ENCODE measurements around the gene ERBB3.

DNA sequence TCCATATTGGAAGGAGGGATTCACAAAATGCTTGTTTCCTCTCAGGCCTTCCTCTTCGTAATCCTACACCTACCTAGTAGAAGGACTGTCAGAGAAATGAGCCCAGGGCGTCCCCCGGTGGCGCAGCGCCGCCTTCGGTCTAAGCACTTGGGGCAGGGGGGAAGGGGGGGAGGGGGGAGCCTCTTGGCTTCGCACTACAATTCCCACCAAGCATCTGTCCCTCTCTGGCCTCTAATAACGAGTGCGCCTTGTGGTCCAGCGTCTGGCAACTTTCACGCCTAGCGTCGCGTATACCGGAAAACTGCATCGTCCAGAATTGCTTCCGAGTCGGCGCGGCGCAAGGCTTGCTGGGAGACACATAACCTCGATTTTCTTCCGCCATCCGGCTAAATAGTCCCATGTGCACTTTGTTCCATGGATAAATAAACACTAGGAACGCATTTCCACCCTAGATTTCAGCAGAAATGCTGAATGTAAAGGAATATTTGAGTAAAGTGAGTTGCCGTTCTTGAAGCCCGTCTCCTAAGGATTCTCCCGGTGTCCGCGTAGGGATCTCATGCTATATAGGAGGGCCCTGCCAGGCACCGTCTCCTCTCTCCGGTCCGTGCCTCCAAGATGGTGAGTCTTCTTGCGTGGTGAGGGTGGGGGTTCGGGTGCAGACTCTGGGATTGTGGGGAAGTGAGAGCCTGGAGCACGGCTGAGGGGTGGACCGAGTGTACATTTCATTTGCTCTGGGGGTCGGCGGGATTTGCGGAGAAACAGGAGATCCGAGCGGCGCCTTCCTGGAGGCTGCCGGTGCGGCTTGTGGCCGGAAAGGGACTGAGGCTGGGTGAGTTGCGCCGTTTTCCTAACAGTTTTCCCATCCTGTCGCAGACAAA is 38.2 kb upstream of the ERBB3 start, which contains the start of gene RPS26:
- no peak for TF ChIP-seq GATA2 (IDR thresholded peaks at IDR 0.05; ENCODE audit: low read depth, low read length)
- TF ChIP-seq GATA3 (IDR thresholded peaks at IDR 0.05; ENCODE audit: low read depth, low read length), result no peak
